MCF 10A (cell line): ENCODE measurements around the gene DOCK8. TPM values are rescaled to one million over a fixed set of nuclear protein-coding genes. Genes with fewer than 3 reads are reported as not detected.

Source experiments
- BruUV-seq: library from RNA; stranded (reverse); fragments of 400-500 nt; replicated peaks from 2 replicates; lab custom pipeline; 2021; lab: Mats Ljungman, UMichigan
- CTCF ChIA-PET: fragments of 300-600 bp; sonication (Branson Sonifier 250); formaldehyde crosslinking; extraction: SDS; loops from one replicate; lab custom pipeline; 2021; ENCODE audit warnings: antibody characterized with exemption, inconsistent platforms; lab: Yijun Ruan, JAX
- POLR2A ChIA-PET: fragments of 300-600, 350-650 bp; sonication (Branson Sonifier 250); formaldehyde crosslinking; extraction: SDS; loops from one replicate; lab custom pipeline; 2020; ENCODE audit warnings: antibody characterized with exemption, inconsistent platforms; lab: Yijun Ruan, JAX
- DNase-seq: peaks from one replicate; pipeline ENCODE4 v3.0.0-alpha.2; 2018; ENCODE audit not compliant: unreplicated experiment
- H3K27ac Mint-ChIP-seq: one replicate; pipeline ENCODE4 v1.8.0; 2022; ENCODE audit warnings: mild to moderate bottlenecking, low read depth, mixed read lengths; ENCODE audit not compliant: unreplicated experiment
- H3K27me3 Mint-ChIP-seq: one replicate; pipeline ENCODE4 v1.8.0; 2022; ENCODE audit warnings: mixed read lengths; ENCODE audit not compliant: insufficient read depth, unreplicated experiment
- H3K36me3 Mint-ChIP-seq: one replicate; pipeline ENCODE4 v1.8.0; 2022; ENCODE audit warnings: mild to moderate bottlenecking, moderate library complexity, mixed read lengths; ENCODE audit not compliant: insufficient read depth, unreplicated experiment
- H3K4me1 Mint-ChIP-seq: one replicate; pipeline ENCODE4 v1.8.0; 2022; ENCODE audit warnings: mixed read lengths; ENCODE audit not compliant: insufficient read depth, unreplicated experiment
- H3K4me3 Mint-ChIP-seq: one replicate; pipeline ENCODE4 v1.8.0; 2022; ENCODE audit warnings: mild to moderate bottlenecking, moderate library complexity, mixed read lengths; ENCODE audit not compliant: unreplicated experiment
- H3K9me3 Mint-ChIP-seq: one replicate; pipeline ENCODE4 v1.8.0; 2022; ENCODE audit warnings: mixed read lengths; ENCODE audit not compliant: unreplicated experiment
- intact Hi-C: fragments of 100-400 bp; cut with micrococcal nuclease; formaldehyde crosslinking; loops from 2 replicates; pipeline ENCODE4 v1.14.1; 2022
- total RNA-seq: library from RNA; stranded (reverse); gene quantifications from 2 replicates; pipeline ENCODE4 v1.2.3, GENCODE V29; 2022
- TF ChIP-seq, protein P1 (sequence below): fragments of 200-600 bp; IDR thresholded peaks from one replicate; pipeline ENCODE4 v1.8.0; 2022; ENCODE audit warnings: antibody characterized with exemption, mild to moderate bottlenecking; ENCODE audit not compliant: unreplicated experiment

DOCK8 gene
- total RNA-seq, 1 experiment from 2014 or later, result 5.2 TPM

DNA sequence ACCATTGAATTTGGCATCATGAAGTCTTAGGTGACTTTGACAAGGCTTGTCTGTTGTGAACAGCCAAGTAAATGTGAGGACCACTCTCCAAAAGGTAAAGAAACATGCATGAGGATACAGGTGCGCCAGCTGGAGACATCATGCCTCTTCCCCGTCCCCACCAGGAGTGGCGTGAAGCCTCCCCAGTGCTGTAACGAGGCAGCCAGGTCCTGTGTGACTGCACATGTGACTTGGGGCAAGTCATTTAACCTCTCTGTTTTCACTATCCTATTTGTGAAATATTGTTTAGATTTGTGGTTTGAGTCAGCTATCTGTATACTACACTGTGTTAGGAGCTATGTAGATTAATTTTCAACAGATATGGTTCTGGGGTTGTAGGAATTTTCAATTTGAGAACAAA, 65.0 kb downstream of the DOCK8 start:
- TF ChIP-seq, protein P1, sequence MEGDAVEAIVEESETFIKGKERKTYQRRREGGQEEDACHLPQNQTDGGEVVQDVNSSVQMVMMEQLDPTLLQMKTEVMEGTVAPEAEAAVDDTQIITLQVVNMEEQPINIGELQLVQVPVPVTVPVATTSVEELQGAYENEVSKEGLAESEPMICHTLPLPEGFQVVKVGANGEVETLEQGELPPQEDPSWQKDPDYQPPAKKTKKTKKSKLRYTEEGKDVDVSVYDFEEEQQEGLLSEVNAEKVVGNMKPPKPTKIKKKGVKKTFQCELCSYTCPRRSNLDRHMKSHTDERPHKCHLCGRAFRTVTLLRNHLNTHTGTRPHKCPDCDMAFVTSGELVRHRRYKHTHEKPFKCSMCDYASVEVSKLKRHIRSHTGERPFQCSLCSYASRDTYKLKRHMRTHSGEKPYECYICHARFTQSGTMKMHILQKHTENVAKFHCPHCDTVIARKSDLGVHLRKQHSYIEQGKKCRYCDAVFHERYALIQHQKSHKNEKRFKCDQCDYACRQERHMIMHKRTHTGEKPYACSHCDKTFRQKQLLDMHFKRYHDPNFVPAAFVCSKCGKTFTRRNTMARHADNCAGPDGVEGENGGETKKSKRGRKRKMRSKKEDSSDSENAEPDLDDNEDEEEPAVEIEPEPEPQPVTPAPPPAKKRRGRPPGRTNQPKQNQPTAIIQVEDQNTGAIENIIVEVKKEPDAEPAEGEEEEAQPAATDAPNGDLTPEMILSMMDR, result no peak
- intact Hi-C loops, result no loop called here
- CTCF ChIA-PET, result no interaction called here
- Mint-ChIP-seq H3K36me3 (no peaks in the 10 kb centered on the region), H3K4me1 (no peaks in the 10 kb centered on the region), H3K9me3 (no peaks in the 10 kb centered on the region), H3K4me3 (no peak overlapping the region), H3K27me3 (no peaks in the 10 kb centered on the region), H3K27ac (no peak overlapping the region)
- no TSS peak for BruUV-seq
- POLR2A ChIA-PET, result interaction anchor here (1.3 kb wide), 1 partner anchor 18 kb away, joined by 5 read pairs; no protein-coding TSS in a partner anchor
- DNase-seq, result no peak

DNA sequence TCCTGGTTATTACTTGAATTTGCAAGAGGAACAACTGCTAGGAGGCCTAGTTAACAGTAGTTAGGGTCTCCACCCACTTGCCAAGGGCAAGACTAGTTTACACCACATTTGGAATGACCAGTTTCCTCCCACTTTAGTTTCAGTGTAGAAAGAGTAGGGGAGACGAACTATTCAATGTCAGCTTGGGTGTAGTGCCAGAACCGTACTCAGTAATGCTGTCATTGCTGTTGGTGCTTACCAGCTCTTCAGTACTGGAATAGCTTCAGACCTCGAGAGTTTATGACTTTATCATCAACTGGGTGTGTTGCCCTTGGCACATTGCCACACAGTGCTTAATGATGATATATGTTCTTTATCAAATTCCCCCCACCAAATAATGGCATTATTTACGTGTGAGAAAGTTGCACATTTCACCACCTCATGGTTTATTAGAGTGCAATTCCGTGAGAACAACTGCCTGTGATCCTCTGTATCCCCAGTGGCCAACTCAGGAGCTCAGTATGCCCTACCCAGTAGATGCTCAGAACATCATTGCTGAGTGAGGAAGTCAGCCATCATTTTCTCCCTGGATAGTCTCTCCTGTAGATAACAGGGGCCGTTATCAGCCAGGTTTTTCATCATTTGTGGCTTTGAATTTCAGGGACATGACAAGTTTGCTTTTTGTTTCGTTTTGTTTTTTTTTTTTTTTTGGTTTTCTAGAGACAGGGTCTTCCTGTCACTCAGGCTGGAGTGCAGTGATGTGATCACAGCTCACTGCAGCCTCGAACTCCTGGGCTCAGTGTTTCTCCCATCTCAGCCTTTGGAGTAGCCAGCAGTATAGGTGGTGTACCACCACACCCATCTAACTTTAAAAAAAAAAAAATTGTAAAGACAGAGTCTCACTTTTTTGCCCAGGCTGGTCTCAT, 67.3 kb downstream of the DOCK8 start:
- Mint-ChIP-seq H3K27ac (no peak overlapping the region), H3K4me3 (no peak overlapping the region), H3K27me3 (no peaks in the 10 kb centered on the region), H3K9me3 (no peaks in the 10 kb centered on the region), H3K36me3 (no peaks in the 10 kb centered on the region), H3K4me1 (no peaks in the 10 kb centered on the region)
- POLR2A ChIA-PET, result no interaction called here
- CTCF ChIA-PET, result no interaction called here
- intact Hi-C loops, result no loop called here
- no TSS peak for BruUV-seq
- no peak for DNase-seq
- TF ChIP-seq, protein P1, result no peak

DNA sequence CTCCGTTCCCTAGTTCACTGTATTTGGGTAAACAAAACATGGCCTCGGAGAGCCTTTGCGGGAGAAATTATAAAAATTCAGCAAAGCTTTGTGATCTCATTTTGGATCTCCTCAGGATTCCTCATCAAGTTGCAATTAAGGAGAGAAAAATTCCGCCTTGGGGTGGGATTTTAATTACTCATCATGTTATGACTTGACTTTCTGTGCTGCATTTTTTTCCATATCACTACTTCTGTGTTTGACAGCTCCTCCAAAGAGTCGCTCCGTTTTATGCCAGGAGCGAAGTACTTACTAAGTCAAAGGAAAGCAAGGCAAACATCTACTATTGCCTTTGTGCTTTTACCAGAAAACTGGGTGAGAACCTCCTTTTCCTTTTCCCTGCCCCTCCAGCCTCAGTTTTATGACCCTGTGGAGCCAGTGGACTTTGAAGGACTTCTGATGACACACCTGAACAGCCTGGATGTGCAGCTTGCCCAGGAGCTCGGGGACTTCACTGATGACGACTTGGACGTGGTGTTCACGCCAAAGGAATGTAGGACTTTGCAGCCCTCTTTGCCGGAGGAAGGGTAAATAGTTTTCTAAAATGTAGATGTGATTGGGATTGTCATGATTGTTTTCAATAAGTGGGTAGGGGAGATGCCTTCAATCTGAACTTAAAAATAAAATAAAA, 71.5 kb downstream of the DOCK8 start:
- ChIA-PET POLR2A (interaction anchor here (1.0 to 1.2 kb wide), 3 partner anchors 10 to 22 kb away, joined by 3 read pairs; no protein-coding TSS in a partner anchor), CTCF (interaction anchor here (0.5 to 1.5 kb wide), 3 partner anchors 13 to 39 kb away, joined by 3 to 5 read pairs (median 3); no protein-coding TSS in a partner anchor)
- no peak for DNase-seq
- Mint-ChIP-seq H3K27me3 (peaks cover 11% of the 10 kb centered on the region), H3K4me3 (no peak overlapping the region), H3K36me3 (no peaks in the 10 kb centered on the region), H3K27ac (no peak overlapping the region), H3K4me1 (no peaks in the 10 kb centered on the region), H3K9me3 (no peaks in the 10 kb centered on the region)
- no TSS peak for BruUV-seq
- intact Hi-C loops, result no loop called here
- TF ChIP-seq, protein P1, result no peak

DNA sequence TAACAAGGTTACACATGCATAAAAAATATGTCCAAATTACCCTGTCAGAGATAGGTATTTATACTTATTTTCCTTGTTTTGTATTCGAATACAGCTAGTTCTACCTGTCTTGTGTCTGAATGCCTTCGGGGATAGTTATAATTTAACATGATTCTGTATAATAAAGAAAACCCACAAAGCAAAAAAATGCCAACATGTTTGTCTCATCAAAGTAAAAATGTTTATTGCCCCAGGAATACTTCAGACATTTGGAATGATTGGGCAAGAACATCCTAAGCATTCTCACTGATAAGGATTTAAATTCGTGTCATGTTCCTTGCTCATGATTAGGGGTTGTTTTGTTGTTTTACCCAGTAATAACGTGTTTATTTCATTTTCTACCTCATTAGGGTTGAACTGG, 74.5 kb downstream of the DOCK8 start:
- Mint-ChIP-seq H3K27ac (no peak overlapping the region), H3K4me1 (no peaks in the 10 kb centered on the region), H3K27me3 (peaks cover 11% of the 10 kb centered on the region), H3K9me3 (no peaks in the 10 kb centered on the region), H3K4me3 (no peak overlapping the region), H3K36me3 (no peaks in the 10 kb centered on the region)
- TF ChIP-seq, protein P1, result no peak
- POLR2A ChIA-PET, result no interaction called here
- BruUV-seq, result no TSS peak
- DNase-seq, result no peak
- CTCF ChIA-PET, result no interaction called here
- intact Hi-C loops, result no loop called here
